HG02798 (cell line): ENCODE results near the gene IL5RA.
A peak's percentile ranks its signal among the peaks of the same experiment; 100 is the strongest.

ENCODE experiments used
- ATAC-seq: cut with Tn5 transposase; IDR thresholded peaks from one replicate; pipeline ENCODE4 v1.9.1; 2021; ENCODE audit warnings: mild to moderate bottlenecking; ENCODE audit not compliant: unreplicated experiment, poor library complexity

Gene IL5RA

DNA sequence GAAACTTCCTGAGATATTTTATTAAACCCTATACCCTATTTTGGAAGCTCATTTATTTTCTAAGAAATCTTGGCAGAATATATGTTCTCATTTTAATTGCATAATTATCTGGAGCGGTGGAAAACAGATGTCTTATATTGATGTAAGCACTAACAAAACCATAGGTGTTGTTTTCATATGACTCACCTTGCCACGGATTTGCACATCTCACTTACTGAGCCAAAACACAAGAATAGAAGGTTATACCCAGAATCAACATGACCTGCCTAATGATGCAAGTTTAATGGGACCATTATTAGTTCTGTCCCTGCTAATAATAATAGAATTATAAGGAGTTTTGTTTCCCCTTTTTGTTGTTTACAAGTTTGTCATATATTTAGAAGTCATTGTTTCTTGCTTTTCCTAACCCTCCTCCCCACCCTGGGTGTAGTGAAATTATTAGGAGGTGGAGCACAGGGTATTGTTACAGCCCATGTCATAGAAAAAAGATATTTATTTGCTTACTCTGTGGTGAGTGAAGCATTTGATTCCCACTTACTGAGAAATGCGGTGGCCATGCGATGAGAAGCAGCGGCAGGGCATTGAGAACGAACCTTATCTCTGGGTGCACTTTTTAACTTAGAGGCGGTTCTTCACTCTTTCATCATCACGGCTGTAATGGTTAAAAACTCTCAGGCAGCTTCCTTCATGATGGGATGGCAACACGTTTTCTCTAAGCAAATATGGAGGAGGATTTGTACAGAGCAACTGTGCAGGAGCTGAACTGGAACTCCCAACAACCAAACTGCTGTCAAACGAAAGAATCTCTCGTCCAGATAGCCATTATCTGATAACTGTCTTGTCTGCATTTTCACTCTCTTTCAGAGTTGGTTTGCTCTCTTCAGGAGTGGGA is 521 bp downstream of the IL5RA start:
- ATAC-seq = peak; percentile 78

DNA sequence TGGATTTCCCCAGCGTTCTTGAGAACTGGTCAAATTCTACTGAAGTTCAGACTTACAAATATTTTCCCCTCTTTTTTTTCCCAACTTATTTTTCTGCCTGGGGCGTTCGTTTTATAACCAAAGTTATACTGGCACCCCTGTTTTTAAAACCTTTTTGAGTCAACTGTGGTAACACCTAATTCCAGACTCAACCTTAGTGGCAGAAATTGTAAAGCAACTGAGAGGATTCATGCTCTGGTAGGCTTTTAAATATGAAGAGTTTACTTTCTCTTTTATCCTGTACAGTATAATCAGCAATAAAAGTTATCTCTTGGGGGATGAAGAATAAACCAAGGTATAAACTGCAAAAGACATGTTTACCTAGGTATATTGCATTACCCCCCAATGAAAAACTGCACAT is 2.3 kb downstream of the IL5RA start:
- ATAC-seq = no peak

- no peak for ATAC-seq
These were observed 3.0 kb downstream of the IL5RA start for GRCh38 chr3:3107181-3107580.

GRCh38 chr3:3105815-3106214 is 4.4 kb downstream of the IL5RA start:
- ATAC-seq = no peak

- ATAC-seq = no peak
These were observed 4.9 kb downstream of the IL5RA start for GRCh38 chr3:3105246-3105645.

- no peak for ATAC-seq
These were observed 7.4 kb downstream of the IL5RA start for GRCh38 chr3:3102751-3103150.

DNA sequence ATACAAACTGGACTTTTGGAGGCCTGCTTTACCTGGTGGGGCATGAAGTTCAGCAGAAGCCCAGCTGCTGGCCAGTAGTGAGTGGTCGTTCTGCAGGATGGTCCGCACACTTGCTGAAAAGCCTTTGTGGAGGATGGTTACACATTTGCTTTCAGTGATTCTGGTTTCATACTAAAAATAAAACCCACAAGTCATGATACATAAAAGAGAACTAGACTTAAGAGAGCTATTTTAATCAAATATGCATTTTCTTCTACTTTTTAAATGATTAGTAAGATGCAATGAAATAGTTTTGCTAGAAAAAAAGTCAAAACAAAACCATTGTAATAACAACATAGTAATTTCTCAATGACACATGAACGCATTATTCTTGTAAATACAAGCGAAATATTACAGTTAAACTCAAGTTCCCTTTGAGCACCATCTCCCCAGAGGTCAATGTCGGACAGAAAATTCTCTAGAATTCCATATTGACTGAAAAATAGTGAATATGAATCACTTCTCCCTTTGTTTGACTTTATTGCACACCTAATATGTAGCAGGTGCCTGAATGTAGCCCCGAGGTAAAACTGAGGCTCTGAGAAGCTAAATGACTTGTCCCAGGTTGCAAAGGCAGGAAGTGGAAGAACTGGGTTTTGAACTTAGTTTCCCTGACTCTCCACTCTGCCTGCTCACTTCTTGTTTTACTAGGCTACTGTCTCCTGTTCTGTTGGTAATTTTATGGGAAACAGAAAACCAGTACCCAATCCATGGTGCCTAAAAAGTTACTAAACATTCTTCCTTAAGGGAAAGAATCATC is 8.3 kb downstream of the IL5RA start:
- ATAC-seq = peak; percentile 50

GRCh38 chr3:3097958-3098357 is 12.2 kb downstream of the IL5RA start:
- peak; percentile 46 for ATAC-seq

- peak; percentile 97 for ATAC-seq
These were observed 21.2 kb downstream of the IL5RA start for GRCh38 chr3:3089017-3089416.

DNA sequence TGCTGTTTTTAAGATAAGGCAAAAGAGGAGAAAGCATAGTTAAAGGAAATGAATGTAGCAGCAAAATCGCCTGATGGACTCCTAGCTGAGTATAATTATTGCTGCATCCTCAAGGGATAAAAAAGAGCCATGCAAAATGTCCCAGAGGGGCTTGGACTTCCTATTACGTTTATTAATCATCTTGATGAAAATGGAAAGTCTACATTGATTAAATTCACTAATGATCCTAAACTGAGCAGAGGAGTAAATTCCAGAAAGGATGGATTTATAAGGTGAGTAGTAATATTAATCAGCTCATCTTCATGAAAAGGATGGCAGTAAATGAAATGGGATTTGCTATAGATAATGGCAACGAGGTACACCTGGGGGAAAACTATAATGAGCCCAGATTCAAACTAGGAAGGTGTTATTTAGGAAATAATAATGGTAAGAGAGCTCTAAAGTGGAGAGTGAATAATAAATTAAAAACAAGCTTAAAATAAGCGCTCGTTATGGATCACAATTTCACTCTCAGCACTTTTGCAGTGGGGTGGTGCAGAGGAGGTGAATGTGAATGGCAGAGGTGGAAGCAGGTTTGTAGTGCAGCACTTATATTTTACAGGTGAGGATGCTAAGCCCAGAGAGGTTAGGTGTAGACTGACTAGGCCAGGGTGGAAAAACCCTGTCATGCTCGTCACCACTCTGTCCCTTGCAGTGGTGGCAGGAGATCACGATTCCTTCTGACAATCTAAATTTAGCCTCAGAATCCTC is 22.3 kb downstream of the IL5RA start:
- no peak for ATAC-seq

DNA sequence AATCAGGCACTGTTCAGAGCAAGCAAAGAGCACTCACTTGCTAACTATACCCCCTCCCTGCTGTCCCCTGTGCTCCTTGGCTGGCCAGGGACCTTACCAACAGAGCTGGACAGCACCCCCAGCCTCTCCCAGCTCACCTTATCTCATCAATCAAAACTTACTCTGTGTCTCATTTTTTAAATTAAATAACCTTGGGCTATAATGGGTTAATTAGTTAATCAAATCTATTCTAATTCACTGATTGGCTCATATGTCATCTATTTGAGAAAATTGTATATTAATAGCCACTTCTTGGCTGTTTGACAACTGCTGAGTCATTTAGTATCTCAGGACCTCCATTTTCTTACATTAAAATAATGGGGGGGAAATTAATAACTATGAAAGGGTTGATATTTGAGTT is 22.9 kb downstream of the IL5RA start:
- no peak for ATAC-seq

- no peak for ATAC-seq
These were observed 23.9 kb downstream of the IL5RA start for GRCh38 chr3:3086239-3086638.

GRCh38 chr3:3085782-3086181 is 24.4 kb downstream of the IL5RA start:
- ATAC-seq = peak; percentile 22

DNA sequence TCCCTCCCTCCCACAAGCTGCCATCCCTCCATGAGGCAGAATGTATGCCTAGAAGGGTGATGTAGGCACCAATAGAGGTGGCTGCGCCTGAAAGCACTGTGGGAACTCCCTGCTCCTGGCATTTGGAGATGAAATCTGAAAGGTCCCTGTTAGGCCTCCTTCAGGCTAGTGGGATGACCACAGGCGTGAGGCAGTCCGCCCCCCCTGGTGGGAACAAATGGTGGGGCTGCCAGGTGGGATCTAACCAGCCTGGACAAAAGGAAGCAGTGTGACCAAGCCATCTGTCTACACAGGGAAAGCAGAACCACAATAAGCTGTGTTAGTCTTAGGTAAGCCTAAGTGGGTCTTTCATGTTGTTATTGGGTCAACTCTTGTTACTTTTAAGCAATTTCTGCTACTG is 25.3 kb downstream of the IL5RA start:
- no peak for ATAC-seq

- ATAC-seq = peak; percentile 80
These were observed 27.8 kb downstream of the IL5RA start for GRCh38 chr3:3082234-3082924.

- ATAC-seq = peak; percentile 52
These were observed 28.6 kb downstream of the IL5RA start for GRCh38 chr3:3081381-3082233.

- ATAC-seq = no peak
These were observed 29.9 kb downstream of the IL5RA start for GRCh38 chr3:3080309-3080708.

GRCh38 chr3:3074551-3075257 is 35.5 kb downstream of the IL5RA start:
- ATAC-seq = peak; percentile 59

GRCh38 chr3:3071136-3071535 is 39.0 kb downstream of the IL5RA start:
- ATAC-seq = no peak
